Fibroblast of skin of abdomen (primary cell): ENCODE results near the gene HCFC1.

Source experiments
- DNase-seq: peaks from one replicate; pipeline ENCODE4 v3.0.0-alpha.2; 2013

The HCFC1 gene

DNA sequence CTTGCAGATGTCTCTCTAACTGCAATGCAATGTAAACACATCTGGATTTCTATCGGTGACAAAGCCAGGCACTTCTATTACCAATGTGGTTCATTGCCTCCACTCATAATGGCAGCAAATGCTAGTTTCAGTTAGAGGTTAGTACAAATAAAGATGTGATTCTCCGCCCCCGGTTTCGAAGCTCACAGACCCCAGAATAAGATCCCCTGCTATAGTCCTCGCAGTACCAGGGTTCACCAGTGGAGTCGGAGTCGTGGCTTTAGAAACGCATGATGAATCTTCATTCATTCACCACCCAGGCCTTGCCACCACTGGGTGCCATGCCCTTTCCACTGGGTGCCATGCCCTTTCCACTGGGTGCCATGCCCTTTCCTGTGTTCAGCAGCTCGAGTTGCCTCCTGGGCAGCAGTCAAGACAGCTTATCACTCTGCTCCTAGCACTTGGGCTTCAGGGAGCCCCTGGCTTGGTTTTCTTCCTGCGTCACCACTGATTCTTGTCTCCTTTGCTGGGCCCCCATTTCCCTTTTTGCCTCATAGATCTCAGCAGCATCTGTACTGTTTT is 33.3 kb downstream of the HCFC1 start:
- no peak for DNase-seq

DNA sequence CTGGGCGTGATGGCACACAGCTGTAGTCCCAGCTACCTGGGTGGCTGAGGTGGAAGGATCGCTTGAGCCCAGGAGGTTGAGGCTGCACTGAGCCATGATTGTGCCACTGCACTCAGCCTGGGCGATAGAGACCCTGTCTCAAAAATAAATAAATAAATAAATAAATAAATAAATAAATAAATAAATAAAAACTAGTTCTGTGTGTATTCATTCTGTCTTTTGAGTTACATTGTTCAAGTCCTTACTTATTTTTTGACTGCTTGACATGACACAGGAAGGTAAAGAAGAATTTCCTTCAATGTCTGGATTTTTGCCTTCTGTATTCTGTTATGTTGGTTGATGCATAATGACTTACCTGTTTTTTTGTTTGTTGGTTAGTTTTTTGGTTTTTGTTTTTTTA is 34.6 kb downstream of the HCFC1 start:
- DNase-seq: no peak

DNA sequence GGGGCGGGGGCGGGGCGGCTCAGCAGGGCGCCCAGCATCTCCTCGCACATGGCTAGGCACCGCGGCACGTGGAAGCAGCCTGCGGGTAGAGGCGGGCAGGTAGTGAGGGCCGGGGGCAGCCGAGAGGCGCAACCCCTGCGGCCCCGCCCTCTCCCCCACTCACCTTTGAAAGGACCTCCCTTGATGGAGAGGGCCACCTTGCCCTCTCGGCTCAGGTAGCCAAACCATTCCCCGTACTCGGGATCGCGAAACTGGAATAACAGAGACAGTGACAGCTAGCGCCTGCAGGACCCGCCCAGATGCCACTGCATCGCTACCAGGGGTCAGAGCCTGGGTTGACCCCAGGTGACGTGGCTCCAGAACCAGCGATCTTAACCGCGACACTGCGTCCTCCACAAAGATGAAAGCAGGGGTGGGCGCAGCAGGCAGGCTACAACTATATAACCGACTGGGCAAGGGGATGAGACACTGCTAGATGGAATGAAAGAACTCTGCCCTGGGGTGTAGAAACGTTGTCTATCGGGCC is 36.2 kb downstream of the HCFC1 start:
- DNase-seq: no peak

DNA sequence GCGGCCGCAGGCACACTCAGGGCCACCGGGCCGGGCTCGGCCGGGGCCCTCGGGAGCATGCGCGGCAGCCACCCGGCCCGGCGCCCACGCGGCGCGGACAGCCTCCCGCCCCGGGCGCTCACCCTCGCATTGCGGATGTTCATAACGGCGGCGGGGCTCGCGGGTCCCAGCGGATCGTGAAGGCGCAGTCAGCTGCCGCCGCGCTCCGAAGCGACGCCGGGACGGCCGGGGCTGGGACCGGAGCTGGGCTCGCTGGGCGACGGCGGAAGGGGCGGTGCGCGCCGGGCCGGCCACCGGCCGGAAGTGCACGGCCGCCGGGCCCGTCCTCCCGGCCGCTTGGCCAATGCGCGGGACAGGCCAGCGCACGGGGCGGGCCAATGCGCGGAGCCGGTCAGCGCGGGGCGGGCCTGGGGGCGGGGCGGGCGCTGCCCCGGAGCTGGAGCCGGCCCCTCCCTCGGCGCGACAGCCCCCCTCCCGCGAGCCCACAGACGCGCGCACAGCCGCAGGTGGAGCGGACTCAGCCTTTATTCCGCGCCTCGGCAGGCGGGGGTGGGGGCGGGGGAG is 36.8 kb downstream of the HCFC1 start, which contains the start of gene NAA10:
Gene NAA10, minus strand, starts transcription at position 276 of the 564 bp plus-strand sequence. Its CDS starts 133 bp downstream, at position 143.
- peak; percentile 72 for DNase-seq

DNA sequence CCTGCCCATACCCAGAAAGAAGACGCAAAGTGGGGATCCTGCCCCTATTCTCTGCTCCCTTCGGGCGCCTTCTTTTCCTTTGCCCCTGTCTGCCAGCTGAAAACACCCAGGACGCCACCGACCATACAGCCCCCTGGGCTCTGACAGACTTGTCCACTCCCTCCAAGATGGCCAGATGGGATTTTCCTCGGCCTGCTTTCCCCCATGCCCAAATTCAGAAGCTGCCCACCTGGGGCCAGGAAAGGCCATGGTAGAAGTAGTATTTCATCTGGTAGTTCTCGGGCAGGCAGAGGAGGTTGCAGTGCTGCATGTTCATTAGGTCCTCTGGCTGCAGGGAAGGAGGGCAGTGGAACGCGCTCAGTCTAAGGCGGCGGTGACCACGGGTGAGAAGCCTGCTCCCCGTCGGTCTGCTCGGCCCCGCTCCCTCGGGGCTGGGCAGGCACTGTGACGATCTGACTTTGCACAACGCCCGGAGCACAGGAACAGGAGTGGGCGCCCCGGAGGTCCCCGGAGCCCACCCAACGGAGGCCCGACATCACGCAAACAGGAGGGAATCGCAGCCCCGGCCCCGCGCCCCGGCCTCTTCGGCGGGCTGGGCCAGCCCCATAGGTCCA is 37.4 kb downstream of the HCFC1 start:
- no peak for DNase-seq

DNA sequence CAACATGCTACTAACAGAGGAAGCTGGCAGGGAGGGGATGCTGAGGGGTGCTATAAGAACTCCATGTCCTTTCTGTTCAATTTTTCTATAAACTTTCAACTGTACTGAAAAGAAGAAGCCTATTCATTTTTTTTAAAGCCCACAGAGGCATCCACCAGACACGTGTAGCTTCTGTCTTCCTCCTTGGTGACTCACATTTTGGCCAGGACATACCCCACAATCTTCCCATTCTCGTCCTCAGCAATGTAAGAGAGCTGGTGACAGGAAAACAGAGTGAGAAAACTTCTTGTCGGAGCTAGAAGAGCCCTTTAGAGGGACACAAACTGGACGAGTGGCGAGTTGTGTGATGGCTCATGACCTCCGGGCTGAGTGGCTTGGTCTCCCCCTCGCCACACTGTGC is 37.9 kb downstream of the HCFC1 start:
- peak; percentile 24 for DNase-seq

DNA sequence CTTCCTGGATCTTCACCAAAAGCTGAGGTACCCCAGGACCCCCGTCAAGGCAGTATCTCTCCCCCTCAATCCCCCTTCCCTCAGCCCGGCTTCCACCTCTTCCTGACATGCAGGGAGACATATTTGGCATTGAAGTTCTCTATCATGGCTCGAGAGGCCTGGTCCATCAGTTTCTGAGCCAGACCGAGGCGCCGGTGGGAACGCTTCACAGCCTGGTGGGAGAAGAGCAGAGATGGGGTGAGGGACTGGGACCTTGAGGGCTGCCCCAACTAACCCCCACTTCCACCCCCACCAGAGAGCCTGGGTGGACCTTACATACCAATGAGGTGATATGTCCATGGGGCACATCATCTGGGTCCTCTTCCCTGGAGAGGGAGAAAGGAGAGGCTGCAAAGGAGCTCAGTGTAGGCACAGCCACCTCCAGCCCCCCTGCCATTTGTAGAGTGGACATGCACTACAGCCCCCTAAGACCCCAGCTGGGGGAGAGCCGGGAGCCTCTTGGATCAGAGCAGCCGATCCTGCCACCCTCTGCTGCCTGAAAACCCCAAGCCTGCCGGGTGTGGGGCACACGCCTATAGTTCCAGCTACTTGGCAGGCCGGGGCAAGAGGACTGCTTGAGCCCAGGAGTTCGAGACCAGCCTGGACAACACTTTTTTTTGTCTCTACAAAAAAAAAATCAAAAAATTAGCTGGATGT is 39.2 kb downstream of the HCFC1 start:
- DNase-seq: no peak

DNA sequence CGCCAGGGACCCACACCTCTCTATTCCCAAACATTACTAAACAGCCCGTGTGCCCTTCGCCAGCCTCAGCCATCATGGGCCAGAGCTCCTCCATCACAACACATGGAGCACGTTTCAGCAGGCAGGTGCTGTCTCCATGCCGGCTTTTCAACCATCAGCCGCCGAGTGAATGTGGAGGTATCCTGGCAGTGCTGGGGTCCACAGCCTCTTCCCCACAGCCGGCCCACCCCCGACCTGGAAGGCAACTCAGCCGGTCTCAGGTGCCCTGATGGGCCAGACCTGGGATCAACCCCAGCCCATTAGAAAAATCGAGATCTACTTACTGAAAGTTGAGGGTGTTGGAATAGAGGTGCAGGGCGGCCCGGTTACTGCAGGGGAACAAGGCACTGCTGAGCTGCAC is 39.9 kb downstream of the HCFC1 start:
- no peak for DNase-seq

DNA sequence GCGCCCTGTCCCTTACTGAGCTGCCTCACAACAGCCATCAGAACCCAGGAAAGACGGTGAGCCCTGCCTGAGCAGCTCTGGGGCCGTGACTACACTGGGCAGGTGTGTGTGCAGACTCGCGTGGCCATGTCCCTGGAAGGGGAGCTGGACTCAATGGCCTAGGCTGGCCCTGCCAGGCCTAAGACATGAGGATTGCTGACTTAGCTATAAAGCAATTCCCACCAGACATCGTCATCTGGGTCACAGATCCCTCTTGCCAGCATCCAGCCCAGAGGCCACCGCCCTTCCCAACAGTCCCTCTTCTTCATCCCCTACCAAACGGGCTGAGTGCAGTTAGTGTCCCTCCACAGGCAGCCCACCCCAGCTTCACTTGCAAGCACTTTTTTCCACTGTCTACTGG is 40.5 kb downstream of the HCFC1 start:
- DNase-seq: no peak

DNA sequence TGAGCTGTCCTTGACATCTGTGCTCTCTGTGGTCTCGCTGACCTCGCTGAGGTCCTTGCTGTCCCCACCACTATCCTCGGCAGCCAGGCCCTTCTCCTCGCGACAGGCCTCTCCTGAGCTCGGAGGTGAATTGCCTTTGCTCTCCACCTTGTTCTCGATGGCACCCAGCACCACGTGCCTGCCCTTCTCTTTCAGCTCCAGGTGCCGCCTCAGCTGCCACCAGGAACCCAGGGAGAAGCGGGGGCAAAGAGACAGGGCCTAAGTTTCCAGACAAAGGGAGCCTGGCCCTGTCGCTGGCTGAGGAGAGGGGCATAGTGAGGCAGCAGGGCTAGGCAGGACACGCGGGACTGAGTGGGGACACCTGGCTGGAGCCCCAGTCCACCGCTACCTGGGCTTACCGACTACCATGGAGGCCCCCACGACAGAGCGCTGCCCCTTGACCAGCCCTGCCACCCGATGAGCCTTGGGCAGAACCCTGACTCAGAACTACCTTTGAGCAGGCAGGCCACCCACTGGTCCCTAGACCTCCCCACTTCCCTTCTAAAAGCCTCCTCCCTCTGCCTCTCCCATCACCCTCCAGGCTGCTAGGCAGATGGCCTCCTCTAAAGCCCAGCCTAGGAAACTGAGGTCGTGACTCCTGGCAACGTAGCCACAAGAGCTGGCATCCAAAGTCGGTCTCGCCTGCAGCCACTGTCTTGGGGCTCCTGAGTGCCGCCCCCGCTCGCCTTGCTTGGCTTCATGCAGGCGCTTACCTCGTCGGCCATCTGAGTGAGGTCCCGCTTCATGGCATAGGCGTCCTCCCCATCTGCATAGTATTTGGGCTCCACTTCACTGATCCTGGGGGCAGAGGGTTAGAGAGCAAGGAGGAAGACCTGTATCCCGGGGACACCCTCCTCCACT is 41.4 kb downstream of the HCFC1 start:
- DNase-seq: no peak

DNA sequence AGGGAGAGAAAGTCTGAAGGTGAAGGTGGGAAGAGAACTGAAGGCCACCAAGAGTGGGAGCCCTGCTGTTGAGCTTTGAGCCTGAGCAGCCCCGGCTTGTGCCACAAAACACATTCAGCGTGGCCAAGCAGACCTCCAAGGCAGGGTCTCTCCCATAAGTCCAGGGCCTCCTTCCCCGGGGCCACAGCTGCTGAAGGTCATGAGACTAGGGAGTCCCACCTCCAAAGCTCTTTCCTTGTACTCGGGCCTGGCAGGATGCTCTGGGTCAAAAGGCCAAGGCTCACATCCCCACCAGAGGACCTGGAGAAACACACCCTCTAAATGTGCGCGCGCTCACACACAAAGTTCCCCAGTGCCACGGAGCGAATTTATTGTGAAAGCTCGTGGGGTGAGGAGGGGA is 42.0 kb downstream of the HCFC1 start:
- no peak for DNase-seq

DNA sequence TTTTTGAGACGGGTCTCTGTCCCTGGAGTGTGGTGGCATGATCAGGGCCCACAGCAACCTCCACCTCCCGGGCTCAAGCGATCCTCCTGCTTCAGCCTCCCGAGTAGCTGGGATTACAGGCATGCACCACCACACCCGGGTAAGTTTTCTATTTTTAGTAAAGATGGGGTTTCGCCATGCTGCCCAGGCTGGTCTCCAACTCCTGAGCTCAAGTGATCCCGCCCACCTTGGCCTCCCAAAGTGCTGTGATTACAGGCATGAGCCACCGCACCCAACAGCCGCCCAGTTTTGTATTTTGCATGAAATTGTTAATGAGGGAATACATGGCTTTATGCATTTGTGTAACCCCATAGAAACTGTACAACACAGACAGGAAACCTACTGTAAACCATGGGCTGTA is 42.8 kb downstream of the HCFC1 start:
- no peak for DNase-seq

DNA sequence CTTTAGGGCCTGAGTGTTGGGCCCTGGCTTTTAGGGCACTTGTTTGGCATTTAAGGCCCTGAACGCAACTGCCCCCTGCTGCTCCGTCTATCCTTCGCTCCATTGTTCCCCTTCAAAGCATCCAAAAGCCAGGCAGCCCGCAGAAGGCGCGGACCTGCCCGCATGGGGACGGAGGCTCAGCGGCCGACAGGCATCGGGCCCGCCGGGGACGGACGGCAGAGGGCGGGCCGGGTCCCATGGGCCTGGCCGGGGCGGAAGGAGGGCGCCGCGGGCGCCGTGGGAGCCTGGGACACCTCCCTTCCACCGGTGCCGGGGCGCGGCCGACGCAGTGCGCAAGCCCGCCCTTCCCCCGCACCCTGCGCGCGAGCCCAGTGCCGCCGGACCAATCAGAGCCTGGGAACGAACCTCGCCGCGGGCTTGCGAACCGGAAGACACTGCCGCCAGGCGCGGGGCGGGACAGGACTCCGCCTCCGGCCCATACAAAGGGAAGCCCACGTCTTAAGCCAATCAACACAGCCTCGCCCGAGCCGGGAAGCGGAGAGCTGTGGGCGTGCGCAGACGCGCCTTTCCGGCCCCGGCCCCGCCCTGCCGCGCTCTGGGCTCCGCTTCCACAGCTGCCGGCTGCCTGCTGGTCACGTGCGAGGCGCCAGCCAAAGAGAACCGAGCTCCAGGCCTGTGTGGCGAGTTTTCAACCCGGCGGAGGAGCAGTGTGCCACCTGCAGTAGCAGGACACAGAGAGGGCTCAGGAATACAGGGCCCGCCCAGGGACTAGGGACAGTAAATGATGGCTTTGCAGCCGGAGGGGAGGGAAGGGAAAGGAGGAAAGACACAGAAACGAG is 43.5 kb downstream of the HCFC1 start:
- DNase-seq: peak; percentile 98

DNA sequence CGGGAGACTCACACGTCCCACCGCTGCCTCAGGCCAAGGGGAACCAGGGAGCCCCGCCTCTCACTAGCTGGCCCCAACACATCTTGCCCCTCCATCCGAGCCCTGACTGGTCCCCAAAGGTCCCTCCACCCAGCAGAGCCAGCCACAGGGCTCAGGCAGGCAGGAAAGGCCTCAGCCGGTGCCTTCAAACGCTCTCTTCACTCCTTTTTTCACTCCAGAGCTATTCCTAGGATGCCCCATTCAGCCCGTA is 44.0 kb downstream of the HCFC1 start:
- DNase-seq: no peak

DNA sequence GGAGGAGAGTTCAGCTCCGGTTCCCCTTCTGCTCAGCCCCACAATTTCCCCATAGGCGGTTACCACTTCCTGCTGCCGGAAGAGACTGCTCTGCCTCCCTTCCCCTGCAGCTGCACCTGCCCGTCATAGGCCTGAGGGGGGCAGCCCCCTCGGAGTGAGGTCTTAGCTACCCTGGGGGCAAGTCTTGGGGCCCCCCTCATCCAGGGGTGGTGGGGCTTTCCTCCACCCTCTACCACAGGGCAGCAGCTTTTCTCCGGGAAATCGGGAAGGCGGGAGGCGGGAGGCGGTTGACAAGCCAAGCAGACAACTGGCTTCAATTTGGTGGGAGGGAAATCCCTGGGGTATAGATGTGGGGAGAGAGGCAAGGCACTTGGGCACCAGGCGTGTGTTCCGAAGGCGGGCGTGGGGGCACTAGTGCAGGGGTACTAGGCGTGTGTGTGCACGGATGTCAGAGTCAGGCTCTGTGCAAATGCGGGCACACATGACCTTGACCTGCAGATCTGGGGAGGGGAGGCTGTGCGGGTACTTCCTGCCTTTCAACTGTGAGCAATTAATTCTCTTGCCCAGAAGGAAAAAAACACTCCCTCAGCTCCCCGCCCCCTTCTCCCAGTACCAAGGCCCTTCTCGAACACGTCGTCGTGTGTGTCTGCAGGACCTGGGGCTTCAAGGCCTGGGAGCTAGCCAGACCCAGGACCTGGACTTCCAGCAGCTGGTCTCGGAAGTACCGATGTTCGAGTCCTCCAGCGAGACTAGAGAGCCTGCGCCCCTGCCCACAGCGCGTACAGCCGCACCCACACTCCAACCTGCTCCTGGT is 44.6 kb downstream of the HCFC1 start:
- DNase-seq: peak; percentile 20

DNA sequence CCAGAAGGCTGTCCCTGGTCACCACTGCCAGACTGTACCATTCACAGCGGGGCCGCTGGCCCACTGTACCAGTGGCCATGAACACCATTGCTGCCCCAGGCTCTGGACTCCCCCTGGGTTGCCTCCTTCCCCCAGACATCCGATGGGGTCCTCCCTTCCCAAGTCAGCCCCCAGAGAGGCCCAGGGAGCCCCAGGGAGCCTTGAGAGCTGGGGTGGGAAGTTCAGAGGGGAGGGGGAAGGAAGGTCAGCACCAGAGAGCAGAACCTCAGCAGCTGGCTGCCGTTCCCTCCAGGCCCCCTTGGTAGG is 45.1 kb downstream of the HCFC1 start:
- DNase-seq: no peak

DNA sequence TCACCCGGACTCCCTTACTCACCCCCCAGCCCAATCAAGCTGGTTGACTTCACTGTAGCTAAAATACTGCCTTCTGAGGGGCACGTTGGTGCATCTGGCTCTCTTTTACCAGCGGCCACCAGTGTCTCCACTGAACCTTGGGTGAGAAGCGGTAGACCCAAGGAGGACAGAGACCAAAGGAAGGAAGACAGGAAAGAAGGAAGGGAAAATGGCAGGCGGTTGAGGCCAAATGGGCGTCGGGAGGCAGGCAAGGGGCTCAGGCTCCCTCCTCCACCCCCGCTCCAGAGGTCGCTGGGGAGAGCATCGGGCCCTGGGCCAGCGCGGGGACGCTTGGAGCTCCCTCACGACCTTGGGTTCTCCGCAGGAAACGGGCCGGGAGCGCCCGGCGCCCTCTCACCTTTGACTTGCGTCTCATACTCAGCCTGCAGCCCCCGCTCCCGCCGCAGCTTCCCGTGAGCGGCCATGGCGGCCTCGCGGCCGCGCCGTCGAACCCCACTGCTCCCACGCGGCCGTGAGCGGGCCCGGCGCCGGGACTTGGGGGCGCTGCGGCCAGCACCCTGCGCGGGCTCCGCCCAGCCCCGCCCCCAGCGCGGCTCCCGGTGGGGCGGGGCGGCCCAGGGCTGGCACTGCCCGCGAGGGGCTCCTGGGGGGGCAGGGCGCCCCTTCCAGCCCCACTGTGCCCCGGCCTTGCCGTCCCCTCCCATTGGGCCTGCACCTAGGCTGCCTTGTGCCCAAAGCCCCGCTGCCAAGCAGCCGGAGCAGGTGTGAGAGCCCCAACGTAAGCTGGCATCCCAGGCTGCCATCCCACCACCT is 45.7 kb downstream of the HCFC1 start, which contains the start of gene ARHGAP4:
Gene ARHGAP4, minus strand, starts transcription at position 526 of the 813 bp plus-strand sequence. Its CDS starts 62 bp downstream, at position 464.
- DNase-seq: no peak

DNA sequence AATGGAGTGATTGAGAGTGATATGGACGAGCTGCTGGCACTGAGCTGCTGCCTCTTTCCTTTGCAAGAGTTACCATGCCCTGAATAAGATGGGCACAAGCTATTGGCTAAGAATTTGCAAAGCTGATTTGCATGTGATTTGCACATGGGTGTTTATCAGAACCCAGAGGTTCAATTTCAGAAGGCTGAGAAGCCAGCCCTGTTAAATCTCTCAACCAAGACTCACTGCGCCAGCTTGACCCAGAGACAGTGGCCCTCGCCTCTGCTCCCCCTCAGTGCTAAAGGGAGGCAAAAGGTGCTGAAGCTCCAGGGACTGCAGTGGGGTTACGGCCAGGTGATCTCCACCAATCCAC is 46.3 kb downstream of the HCFC1 start:
- no peak for DNase-seq

DNA sequence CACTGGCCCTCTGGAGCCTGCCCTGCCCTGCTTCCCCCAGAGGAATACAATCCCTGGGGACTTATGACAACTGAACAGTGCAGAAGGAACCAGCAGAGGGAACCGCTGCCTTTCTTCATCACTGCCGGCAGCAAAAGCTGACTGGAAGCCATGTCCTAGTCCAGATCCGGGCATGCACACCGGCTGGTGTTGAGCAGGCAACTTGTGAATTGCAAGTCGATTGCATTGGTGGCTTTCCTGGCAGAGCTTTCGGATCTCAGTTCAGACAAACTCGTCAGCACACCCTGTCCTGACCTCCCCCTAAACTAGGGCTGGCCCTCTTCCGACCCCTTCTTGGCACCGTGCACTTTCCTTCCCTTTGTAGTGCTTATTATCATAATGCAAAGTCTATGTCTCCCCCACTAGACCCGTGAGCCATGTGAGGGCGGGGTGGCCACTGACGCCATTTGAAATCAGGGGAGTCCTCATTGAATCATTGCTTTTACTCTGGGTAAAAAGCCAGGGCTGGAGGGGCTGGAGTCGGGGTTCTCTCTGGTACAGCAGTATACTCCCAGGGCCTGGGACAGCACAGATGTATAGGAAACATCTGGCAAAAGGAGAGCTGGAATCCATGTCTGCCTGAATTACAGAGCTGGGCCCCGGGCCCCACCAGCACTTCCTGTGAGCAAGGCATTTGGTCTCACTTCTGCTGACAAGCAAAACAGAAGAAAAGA is 47.3 kb downstream of the HCFC1 start:
- peak; percentile 46 for DNase-seq
